Heart right ventricle (tissue), 16 donors: ENCODE measurements around the gene TTC6. TPM values are rescaled to one million over a fixed set of nuclear protein-coding genes. Genes with fewer than 3 reads are reported as not detected.

Experiments used
- ATAC-seq, 8 donors: fragments of 200-7000 bp; cut with Tn5 transposase; one replicate each; pipeline ENCODE4 v1.9.1; 2020; ENCODE audit warnings: mild to moderate bottlenecking in 8 of 8, moderate library complexity in 8 of 8, moderate number of reproducible peaks in 1 of 8
- DNase-seq, 2 donors: peaks; one replicate each; pipeline ENCODE4 v3.0.0-alpha.2; 2020
- H3K27ac ChIP-seq, 10 donors: fragments of 200-600 bp; sonication (generic) in 2 of 10; one replicate each; pipeline versions ENCODE4 v1.5.0 to v1.8.0; 2020 to 2022; ENCODE audit warnings: mild to moderate bottlenecking in 3 of 10
- H3K27me3 ChIP-seq, 7 donors: fragments of 200-600 bp; one replicate each; pipeline ENCODE4 v1.8.0; 2021 to 2022; ENCODE audit warnings: mild to moderate bottlenecking in 2 of 7
- H3K36me3 ChIP-seq, 9 donors: fragments of 200-600 bp; sonication (generic) in 1 of 9; one replicate each; pipeline versions ENCODE4 v1.5.0 to v1.8.0; 2020 to 2022; ENCODE audit warnings: mild to moderate bottlenecking in 2 of 9
- H3K4me1 ChIP-seq, 9 donors: fragments of 200-600 bp; sonication (generic) in 1 of 9; one replicate each; pipeline versions ENCODE4 v1.5.0 to v1.8.0; 2020 to 2022; ENCODE audit warnings: mild to moderate bottlenecking in 4 of 9
- H3K4me3 ChIP-seq, 10 donors: fragments of 200-600 bp; sonication (generic) in 2 of 10; one replicate each; pipeline versions ENCODE4 v1.5.0 to v1.8.0; 2020 to 2022; ENCODE audit warnings: mild to moderate bottlenecking in 7 of 10, moderate library complexity in 2 of 10
- H3K9me3 ChIP-seq, 11 donors: fragments of 200-600 bp in 10 of 11; sonication (generic) in 2 of 11; one replicate each; pipeline versions ENCODE4 v1.5.0 to v1.8.0; 2013 to 2022; ENCODE audit warnings: mild to moderate bottlenecking in 2 of 11, control low read depth in 1 of 11, moderate library complexity in 1 of 11
- WGBS, 2 donors: extraction: QIAGEN DNeasy Blood & Tissue Kit; methylation state at CpG; one replicate each; pipeline ENCODE4 v1.1.7; 2013; ENCODE audit warnings: inconsistent platforms in 1 of 2; 5-methylcytosine and 5-hydroxymethylcytosine counted together
- intact Hi-C, 10 donors: fragments of 100-400 bp; cut with DNase I; formaldehyde crosslinking; loops; one replicate each; pipeline versions ENCODE4 v1.11.1 to v1.14.2; 2022
- polyA plus RNA-seq, 2 donors: library from polyadenylated mRNA; stranded (reverse); fragments of 200-250 nt; gene quantifications; one replicate each; pipeline ENCODE4 v1.2.3, GENCODE V29; 2013
- total RNA-seq, 10 donors: library from RNA; stranded (reverse); fragmentation: NEBNext Ultra II Directional in 3 of 10; extraction: Animal tissue kit (Norgen Biotek cat#: 25700) in 3 of 10; gene quantifications; one replicate each; pipeline versions ENCODE4 v1.2.1 to v1.2.4, GENCODE V29; 2021 to 2023
- TF ChIP-seq, protein P1 (sequence below), 9 donors: fragments of 200-600 bp; sonication (generic) in 2 of 9; IDR thresholded peaks; one replicate each; pipeline versions ENCODE4 v1.5.0 to v1.8.0; 2021 to 2022; ENCODE audit warnings: antibody characterized with exemption in 9 of 9, mild to moderate bottlenecking in 5 of 9, moderate library complexity in 1 of 9
- donor health status: Arrhythmogenic right ventricular cardiomyopathy.
- donor health status: ischemic (EF 13 %, LVEDD 7.1; RV severe dilation, severe dysfunction).
- donor health status: healthy with polysubstance abuse.
- donor health status: DM: no; HTN: yes; CAD: no.
- donor health status: DM: no; HTN: no; CAD: no.
- donor health status: ischemic (EF 25% LVEDD 6.9; RV normal size, moderate dysfunction).
- donor health status: ischemic (EF 25% LVEDD 5.7; RV mildly dilated, moderate dysfunction).
- donor health status: healthy.
- donor health status: DM: yes; HTN: yes; CAD: no.
- donor health status: Ischemic cardiomyopathy.
- donor health status: ischemic (EF 35%, LVEDD 5.7; RV mildly dilated, moderate dysfunction).
- donor health status: nonischemic (EF 11% LVEDD 7.7; RV severe dilation, severe dysfunction).
- donor health status: DM: yes; HTN: yes; CAD: no.
- donor health status: PGD.
- donor health status: ischemic (EF 29% LVEDD 5.4; RV normal size, mild dysfunction).
- donor health status: nonischemic (EF 23%, LVEDD 6.1; RV moderate dilation, normal function).

TTC6 gene
- total and polyA plus RNA-seq, 12 donors = not detected

DNA sequence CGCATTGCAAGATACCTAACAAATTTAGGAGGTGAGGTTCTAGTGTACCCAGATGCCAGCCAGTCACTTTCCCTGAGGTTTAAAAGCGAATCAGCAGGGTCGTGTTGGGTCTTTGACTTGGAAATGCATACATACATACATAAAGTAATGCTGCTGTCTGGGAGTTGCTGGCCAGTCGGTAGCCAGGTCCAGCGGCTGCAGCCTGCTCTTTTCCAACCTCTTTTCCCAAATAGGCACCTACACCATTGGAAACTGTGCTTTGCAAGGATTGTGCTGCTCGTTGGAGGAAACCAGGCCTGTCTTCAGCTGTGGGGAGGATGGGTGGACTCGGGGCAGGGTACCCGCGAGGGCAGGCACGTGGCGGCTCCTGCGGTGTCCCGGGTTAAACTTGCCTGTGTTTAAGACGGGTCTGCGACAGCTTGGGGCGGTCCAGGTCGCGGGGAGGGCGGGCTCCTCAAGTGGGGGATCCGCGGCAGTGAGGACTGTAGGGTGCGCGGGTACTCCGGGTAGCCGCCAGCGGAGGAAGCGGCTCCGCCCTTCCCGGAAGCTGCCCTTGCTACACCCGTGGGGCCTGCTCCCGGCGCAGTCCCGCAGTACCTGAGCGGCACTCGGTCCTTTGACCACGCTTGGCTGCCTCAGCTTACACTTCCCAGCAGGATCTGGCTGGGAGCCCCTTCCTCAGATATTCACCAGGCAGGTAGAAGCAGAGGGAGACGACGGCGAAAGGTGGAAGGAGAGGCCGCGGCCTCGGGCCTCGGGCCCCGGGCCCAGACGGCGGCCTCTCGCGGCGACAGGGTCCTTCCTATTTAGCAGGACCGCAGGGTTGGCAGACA, 2.7 kb downstream of the TTC6 start:
- ATAC-seq (peak in 1 of 8 donors; percentile 41), DNase-seq (no peak)
- Histone ChIP-seq H3K4me3 (peak overlapping the region in 6 of 10 donors; percentile 7 to 15 (median 12)), H3K36me3 (no peaks in the 10 kb centered on the region), H3K4me1 (peaks cover 3 to 48% (median 42%) of the 10 kb centered on the region in 9 donors), H3K9me3 (no peaks in the 10 kb centered on the region), H3K27ac (no peak overlapping the region), H3K27me3 (peaks cover 44 to 99% (median 98%) of the 10 kb centered on the region in 7 donors)
- TF ChIP-seq, protein P1, sequence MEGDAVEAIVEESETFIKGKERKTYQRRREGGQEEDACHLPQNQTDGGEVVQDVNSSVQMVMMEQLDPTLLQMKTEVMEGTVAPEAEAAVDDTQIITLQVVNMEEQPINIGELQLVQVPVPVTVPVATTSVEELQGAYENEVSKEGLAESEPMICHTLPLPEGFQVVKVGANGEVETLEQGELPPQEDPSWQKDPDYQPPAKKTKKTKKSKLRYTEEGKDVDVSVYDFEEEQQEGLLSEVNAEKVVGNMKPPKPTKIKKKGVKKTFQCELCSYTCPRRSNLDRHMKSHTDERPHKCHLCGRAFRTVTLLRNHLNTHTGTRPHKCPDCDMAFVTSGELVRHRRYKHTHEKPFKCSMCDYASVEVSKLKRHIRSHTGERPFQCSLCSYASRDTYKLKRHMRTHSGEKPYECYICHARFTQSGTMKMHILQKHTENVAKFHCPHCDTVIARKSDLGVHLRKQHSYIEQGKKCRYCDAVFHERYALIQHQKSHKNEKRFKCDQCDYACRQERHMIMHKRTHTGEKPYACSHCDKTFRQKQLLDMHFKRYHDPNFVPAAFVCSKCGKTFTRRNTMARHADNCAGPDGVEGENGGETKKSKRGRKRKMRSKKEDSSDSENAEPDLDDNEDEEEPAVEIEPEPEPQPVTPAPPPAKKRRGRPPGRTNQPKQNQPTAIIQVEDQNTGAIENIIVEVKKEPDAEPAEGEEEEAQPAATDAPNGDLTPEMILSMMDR (IDR thresholded peaks at IDR 0.05) = no peak
- 3 to 5% methylated on average over 50 of the region's 50 CpGs for WGBS, 2 donors
- intact Hi-C loops = loop anchor here in 1 of 10 donors (10.0 kb wide), 1 partner anchor 343 kb away; no protein-coding TSS in a partner anchor

DNA sequence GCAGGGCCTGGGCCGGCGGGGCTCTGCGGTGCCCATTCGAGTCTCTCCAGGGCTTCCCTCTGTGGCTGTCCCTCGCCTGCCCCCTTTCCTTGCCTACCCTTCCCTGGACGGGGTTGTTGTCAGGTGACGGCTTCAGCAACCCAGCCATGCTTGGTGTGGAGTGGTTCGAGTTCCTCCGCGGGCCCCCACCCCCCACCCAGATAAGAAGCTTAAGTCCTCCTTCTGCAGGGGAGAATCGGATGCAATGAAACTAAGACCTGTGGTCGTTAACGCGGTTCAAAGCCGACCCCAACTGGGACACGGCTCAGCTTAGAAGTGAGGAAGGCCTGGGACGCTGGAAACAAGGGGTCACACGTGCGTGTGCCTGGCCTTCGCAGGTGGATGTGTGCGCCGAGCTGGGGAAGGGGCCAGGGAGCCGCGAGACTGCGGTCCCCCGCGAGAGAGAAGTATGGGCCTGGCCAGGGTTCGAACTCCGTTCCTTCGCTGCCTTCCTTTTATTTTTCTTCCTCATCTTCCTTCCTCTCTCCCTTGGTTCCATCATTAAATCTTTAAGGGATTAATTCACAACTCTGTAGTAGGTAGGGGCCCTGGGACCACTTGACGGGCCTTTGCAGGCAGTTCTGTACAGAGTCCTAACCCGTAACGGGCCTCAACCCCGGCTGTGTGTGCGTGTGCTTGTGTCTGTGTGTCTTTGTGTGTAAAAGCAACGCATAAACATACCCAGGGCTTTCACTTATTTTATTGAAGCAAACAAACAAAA, 3.5 kb downstream of the TTC6 start:
- TF ChIP-seq, protein P1 (IDR thresholded peaks at IDR 0.05) = no peak
- no peaks in the 10 kb centered on the region for H3K9me3 ChIP-seq
- H3K27ac ChIP-seq = no peak overlapping the region
- intact Hi-C loops = loop anchor here in 1 of 10 donors (10.0 kb wide), 1 partner anchor 344 kb away; no protein-coding TSS in a partner anchor
- no peaks in the 10 kb centered on the region for H3K36me3 ChIP-seq
- WGBS, 2 donors = 7 to 11% methylated on average over 36 of the region's 36 CpGs
- ATAC-seq = no peak
- no peak for DNase-seq
- H3K4me1 ChIP-seq = peaks cover 3 to 47% (median 42%) of the 10 kb centered on the region in 9 donors
- peaks cover 45 to 99% (median 98%) of the 10 kb centered on the region in 7 donors for H3K27me3 ChIP-seq
- peak overlapping the region in 4 of 10 donors; percentile 7 to 16 (median 14) for H3K4me3 ChIP-seq

DNA sequence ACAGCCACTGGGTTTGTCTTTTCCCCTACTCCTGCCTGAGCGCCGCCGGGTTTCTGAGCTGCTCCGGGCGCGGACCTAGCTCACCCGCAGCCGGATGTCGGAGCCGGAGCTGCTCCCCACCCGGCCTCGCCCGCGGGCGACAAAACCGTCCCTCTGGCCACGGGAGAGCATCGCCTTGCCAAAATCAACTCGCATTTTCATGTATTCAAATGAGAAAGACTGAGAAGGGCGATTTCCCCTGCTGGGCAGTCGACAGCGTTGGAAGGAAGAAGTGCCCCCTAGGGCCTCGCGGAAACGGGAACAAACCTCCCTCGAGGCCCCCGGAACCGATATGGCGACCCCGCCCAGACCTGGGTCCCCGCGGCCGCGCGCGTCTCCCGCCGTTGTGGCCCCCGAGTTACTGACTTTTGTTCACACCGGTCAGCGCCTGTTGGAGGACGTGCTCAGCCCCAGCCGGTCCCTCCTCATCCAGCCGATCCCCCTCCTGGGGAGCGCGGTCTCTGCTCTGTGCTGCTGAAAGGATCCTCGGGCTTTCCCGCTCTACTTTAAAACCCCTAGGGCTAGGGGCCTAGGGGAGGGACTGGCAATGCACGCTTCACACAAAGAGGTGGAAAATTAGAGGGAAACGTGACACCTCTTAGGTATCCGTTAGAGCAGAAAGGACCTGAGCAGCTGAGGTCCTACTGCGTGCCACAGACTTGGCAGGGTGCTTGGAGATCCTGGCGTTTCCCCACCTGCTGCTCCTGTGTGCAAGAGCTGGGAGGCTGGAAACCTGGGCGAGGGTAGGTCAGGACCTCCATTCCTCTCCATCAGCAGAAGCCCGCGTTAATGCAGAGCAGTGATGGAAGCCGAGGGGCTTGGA, 4.3 kb downstream of the TTC6 start:
- intact Hi-C loops = loop anchor here in 1 of 10 donors (10.0 kb wide), 1 partner anchor 345 kb away; no protein-coding TSS in a partner anchor
- Histone ChIP-seq H3K4me3 (peak overlapping the region in 2 of 10 donors; percentile 16 to 27), H3K9me3 (no peaks in the 10 kb centered on the region), H3K36me3 (no peaks in the 10 kb centered on the region), H3K4me1 (peaks cover 3 to 42% (median 35%) of the 10 kb centered on the region in 9 donors), H3K27me3 (peaks cover 45 to 99% (median 98%) of the 10 kb centered on the region in 7 donors), H3K27ac (no peak overlapping the region)
- WGBS, 2 donors = 1 to 2% methylated on average over 57 of the region's 57 CpGs
- ATAC-seq (no peak), DNase-seq (no peak)
- TF ChIP-seq, protein P1 (IDR thresholded peaks at IDR 0.05) = no peak
